NK-92 (cell line): ENCODE measurements around the gene GALNT10.

Experiments
- DNase-seq: peaks from one replicate; lab custom pipeline; 2025; ENCODE audit not compliant: unreplicated experiment; lab: John Stamatoyannopoulos, UW

GALNT10 gene

DNA sequence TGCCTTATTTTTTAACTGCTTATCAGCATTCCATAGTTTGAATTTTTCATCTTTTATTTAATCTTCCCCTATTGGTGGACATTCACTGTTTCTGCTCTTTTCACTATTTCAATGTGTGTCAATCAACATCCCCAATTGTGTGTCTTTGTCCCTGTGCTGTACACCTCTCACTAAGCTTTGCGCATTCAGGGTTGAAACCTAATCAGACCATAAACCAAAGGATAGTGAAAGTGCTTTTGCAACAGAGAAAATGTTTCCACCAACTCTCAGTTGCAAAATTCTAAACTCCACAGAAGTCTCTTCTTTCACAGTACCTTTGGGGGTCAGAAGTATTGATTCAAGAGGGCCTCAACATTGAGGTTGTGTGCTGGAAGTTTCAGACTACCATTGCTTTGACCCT, 128.2 kb downstream of the GALNT10 start:
- DNase-seq: no peak

GRCh38 chr5:154319736-154320135, 129.2 kb downstream of the GALNT10 start:
- no peak for DNase-seq

GRCh38 chr5:154320224-154321089, 129.9 kb downstream of the GALNT10 start:
- DNase-seq: no peak

DNA sequence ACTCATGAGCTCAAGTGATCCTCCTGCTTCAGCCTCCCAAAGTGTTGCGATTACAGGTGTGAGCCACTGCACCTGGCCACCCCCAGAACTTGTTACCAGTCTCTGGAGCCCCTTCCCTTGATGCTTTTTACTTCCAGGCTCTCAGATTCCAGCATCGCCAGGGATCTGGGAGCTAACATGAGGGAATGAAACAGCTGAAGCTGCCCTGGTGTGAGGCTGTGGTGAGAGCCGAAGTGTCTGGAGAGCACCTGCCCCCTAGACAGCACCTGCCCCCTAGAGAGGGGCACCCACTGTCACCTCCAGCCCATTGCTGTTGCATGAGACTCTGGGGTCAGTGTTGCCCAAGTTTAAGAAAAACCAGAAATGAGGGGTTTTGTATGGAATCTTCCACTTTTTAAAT, 131.0 kb downstream of the GALNT10 start:
- DNase-seq: no peak

DNA sequence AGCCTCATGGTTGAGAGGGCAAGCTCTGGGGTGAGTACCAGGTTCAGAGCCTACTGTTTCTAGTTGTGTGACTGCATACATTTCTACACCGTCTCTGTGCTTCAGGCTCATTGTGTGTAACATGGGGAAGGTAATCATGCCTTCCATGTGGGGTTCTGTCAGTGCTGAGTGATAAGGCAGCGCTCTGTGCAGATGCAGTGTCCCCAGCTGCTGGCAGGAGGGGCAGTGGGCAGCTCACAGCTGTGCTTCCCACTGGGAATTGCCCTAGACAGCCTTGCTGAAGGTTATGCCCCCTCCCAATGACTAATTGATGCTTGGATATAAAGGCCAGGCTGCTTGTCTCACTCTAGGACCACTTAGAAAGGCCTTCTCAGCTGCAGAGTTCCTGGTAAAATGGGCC, 133.5 kb downstream of the GALNT10 start:
- DNase-seq: no peak

GRCh38 chr5:154325566-154325965, 135.0 kb downstream of the GALNT10 start:
- no peak for DNase-seq

DNA sequence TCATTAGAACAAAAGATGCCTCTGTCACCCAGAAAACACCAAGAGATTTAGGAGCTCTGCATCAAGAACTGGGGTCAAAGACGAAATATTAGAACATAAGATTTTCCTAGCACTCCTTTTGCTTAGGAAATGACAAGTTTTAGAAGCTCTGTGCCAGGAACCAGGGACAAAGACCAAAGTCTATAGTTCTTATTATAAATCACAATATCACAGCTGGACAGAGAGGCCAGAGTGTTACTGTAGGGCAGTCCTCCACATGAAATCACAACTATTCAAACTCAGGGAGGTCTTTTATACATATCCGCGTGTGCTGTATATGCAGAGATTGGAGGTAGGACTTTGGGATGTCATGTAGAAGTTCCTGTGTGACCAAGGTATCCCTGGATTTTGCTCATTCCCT, 138.5 kb downstream of the GALNT10 start:
- no peak for DNase-seq

GRCh38 chr5:154329519-154330040, 139.0 kb downstream of the GALNT10 start:
- DNase-seq: no peak

GRCh38 chr5:154330097-154330667, 139.6 kb downstream of the GALNT10 start:
- no peak for DNase-seq

GRCh38 chr5:154331232-154331631, 140.7 kb downstream of the GALNT10 start:
- no peak for DNase-seq

GRCh38 chr5:154331924-154332323, 141.4 kb downstream of the GALNT10 start:
- DNase-seq: no peak

- DNase-seq: no peak
Observed at GRCh38 chr5:154332451-154332850, 141.9 kb downstream of the GALNT10 start.

GRCh38 chr5:154333016-154333415, 142.5 kb downstream of the GALNT10 start:
- DNase-seq: no peak

- no peak for DNase-seq
Observed at GRCh38 chr5:154334406-154335064, 144.0 kb downstream of the GALNT10 start.

GRCh38 chr5:154335065-154335448, 144.5 kb downstream of the GALNT10 start:
- DNase-seq: no peak

DNA sequence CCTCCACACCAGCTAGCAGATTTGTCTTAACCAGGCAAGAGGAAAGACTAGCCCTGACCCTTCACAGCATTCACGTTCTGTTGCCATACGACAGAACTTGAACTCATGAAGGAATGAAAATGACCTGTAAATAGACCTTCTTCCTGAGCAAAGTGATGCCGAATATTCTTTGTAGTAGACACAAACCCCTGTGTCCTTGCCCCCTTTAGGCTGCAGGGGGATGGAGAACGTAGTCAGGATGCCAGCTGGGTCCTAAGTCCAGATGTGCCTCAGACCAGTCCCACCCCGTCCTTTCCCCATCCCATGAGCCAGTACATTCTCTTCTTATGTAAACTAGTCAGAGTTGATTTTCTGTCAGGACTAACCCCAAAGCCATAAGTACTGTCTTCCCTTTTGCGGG, 151.1 kb downstream of the GALNT10 start:
- no peak for DNase-seq

DNA sequence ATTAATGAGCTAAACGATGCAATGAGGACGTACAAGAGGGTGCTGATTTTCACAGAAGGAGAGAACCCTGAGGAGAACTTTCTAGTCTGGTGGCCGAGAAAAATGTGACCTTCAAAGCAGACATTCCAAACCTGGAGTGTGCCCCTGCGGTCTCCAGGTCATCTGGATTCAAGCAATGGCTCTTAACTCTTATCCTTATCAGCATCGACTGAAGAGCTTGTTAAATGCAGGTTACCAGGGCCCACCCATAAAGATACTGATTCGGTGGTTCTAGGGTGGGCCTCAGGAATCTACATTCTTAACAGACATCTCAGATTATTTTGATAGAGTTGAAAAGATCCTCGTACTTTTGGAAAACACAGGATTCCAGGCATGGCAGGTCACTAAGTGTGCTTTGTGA, 151.7 kb downstream of the GALNT10 start:
- no peak for DNase-seq

DNA sequence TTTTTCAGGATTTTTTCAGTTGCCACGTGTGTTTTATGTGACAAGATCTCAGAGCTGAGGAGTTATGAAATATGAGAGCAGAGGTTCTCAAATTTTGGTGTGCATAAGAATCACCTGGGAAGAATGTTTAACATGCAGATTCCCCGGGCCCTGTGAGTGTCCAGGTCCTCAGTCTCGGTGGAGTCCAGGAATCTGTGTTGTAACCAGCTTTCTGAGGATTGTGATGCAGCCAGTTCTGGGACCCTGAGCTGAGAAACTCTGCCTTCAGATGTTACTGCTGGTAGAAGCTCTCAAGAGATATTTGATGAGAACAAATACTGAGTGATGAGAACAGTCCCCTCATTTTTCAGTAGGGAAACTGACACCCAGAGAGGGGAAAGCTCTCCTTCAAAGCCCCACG, 152.4 kb downstream of the GALNT10 start:
- no peak for DNase-seq

- no peak for DNase-seq
Observed at GRCh38 chr5:154344461-154344860, 153.9 kb downstream of the GALNT10 start.

DNA sequence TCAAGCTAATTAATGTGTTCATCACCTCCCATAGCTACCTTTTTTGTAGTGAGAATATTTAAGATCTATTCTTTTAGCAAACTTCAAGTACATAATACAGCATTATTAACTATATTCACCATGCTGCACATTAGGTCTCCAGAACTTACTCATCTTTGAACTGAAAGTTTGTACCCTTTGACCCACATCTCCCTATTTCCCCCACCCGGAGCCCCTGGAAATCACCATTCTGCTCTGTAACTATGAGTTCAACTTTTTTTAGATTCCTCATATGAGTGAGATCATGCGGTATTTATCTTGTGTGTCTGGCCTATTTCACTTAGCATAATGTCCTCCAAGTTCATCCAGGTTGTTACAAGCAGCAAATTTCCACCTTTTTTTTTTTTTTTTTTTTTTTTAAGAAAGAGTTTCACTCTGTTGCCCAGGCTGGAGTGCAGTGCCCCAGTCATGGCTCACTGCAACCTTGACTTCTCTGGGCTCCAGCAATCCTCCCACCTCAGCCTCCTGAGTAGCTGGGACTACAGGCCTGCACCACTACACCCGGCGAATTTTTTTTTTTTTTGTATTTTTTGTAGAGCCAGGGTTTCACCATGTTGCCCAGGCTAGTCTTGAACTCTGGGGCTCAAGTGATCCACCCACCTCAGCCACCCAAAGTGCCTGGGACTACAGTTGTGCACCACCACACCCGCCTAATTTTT, 154.9 kb downstream of the GALNT10 start:
- no peak for DNase-seq

DNA sequence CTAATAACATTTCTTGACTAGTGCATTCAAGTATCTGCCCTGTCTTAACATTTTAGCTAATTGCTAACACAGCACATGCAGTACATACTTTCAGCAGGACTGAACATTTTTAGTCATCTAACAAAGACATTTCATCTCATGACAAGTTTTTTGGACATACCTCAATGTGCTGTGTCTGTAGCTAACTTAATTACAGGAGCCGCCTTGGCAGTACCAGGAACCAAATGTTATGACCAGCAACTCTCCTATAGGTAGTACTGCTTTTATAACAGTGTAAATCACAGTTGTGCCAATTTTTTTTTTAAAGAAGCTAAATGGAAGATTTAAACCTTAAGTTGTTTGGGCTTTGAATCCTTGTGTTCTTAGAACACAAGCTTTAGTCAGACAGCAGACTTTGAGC, 155.9 kb downstream of the GALNT10 start:
- DNase-seq: no peak
